K562 (cell line): ENCODE data around the gene VDR. TPM values are rescaled to one million over a fixed set of nuclear protein-coding genes. Genes with fewer than 3 reads are reported as not detected.

Source experiments
- BACH1 ChIP-seq: fragments of 200-800 bp; sonication (Bioruptor generic); IDR thresholded peaks from 2 replicates; pipeline ENCODE4 v1.6.1; 2016; ENCODE audit warnings: missing genetic modification characterization, missing compliant biosample characterization
- CBX5 ChIP-seq: IDR thresholded peaks from 2 replicates; pipeline ENCODE4 v1.6.1; 2014; ENCODE audit warnings: low read depth, borderline replicate concordance
- DMBX1 ChIP-seq: fragments of 250-450 bp; sonication (Bioruptor Pico); IDR thresholded peaks from 2 replicates; pipeline ENCODE4 v1.8.0; 2022; ENCODE audit warnings: inconsistent platforms, mild to moderate bottlenecking, moderate library complexity, borderline replicate concordance
- GATAD2A ChIP-seq: fragments of 450-650 bp; IDR thresholded peaks from 2 replicates; pipeline ENCODE4 v1.6.1; 2017
- GTF2E2 ChIP-seq: fragments of 200-800 bp; sonication (Bioruptor generic); IDR thresholded peaks from 2 replicates; pipeline ENCODE4 v1.6.1; 2016; ENCODE audit warnings: missing genetic modification characterization, missing compliant biosample characterization
- HNRNPK ChIP-seq: fragments of 200-400 bp; formaldehyde crosslinking; IDR thresholded peaks from one replicate; pipeline ENCODE4 v1.6.1; 2018; ENCODE audit warnings: mild to moderate bottlenecking, low read depth, low read length; ENCODE audit not compliant: poor library complexity, severe bottlenecking
- L3MBTL2 ChIP-seq: fragments of 450-650 bp; IDR thresholded peaks from 2 replicates; pipeline ENCODE4 v1.6.1; 2016; ENCODE audit warnings: mild to moderate bottlenecking, moderate library complexity
- NFE2L1 ChIP-seq: fragments of 450-650 bp; IDR thresholded peaks from 2 replicates; pipeline ENCODE4 v1.6.1; 2016; ENCODE audit warnings: missing genetic modification characterization, low read depth, mild to moderate bottlenecking, missing compliant biosample characterization, moderate library complexity, borderline replicate concordance
- NFRKB ChIP-seq: fragments of 450-650 bp; IDR thresholded peaks from 2 replicates; pipeline ENCODE4 v1.6.1; 2016; ENCODE audit warnings: low read depth
- POLR2B ChIP-seq: fragments of 450-650 bp; IDR thresholded peaks from 2 replicates; pipeline ENCODE4 v1.6.1; 2018; ENCODE audit warnings: low read depth; ENCODE audit not compliant: partially characterized antibody
- PTRF ChIP-seq: fragments of 450-650 bp; IDR thresholded peaks from 2 replicates; pipeline ENCODE4 v1.6.1; 2016; ENCODE audit warnings: mild to moderate bottlenecking, missing genetic modification characterization, missing compliant biosample characterization
- RBFOX2 ChIP-seq: fragments of 200-400 bp; formaldehyde crosslinking; IDR thresholded peaks from 2 replicates; pipeline ENCODE4 v1.6.1; 2017; ENCODE audit warnings: low read depth, mild to moderate bottlenecking, low read length, moderate library complexity
- RNF2 ChIP-seq: sonication (generic); IDR thresholded peaks from 2 replicates; pipeline ENCODE4 v1.6.1; 2016
- SMARCB1 ChIP-seq: IDR thresholded peaks from 2 replicates; pipeline ENCODE4 v1.6.1; 2011; ENCODE audit warnings: improper control_type of control experiment, low read depth; ENCODE audit not compliant: insufficient read length
- TCFL5 ChIP-seq: fragments of 250-450 bp; sonication (Bioruptor Pico); conservative IDR thresholded peaks from 2 replicates; pipeline ENCODE4 v1.6.1; 2021; ENCODE audit warnings: mild to moderate bottlenecking, moderate library complexity, matching md5 sums
- polyA plus RNA-seq, 8 experiments: library from polyadenylated mRNA; depleted of rRNA in 4 of 8; stranded (reverse) in 5 of 8; unstranded in 3 of 8; fragments of >200 nt; fragmentation: Nextera tagmentation in 2 of 8; fragmentation: Illumina TruSeq in 1 of 8; extraction: Ambion mirVana in 2 of 8; extraction: Trizol in 1 of 8; gene quantifications; 2 replicates each; pipeline versions ENCODE4 v1.2.1 to v1.2.3, GENCODE V29; 2011 to 2014; ENCODE audit warnings: inconsistent platforms in 1 of 8, missing spikeins in 1 of 8
- total RNA-seq, 7 experiments: library from RNA; depleted of rRNA in 6 of 7; stranded (reverse); fragments of >200 nt in 6 of 7; fragmentation: Illumina TruSeq in 2 of 7; extraction: Trizol in 2 of 7; gene quantifications; 2 replicates each; pipeline versions ENCODE4 v1.2.1 to v1.2.3, GENCODE V29; 2011 to 2021; ENCODE audit warnings: low replicate concordance in 1 of 7
- TF ChIP-seq, protein P1 (sequence below): sonication (generic); formaldehyde crosslinking; IDR thresholded peaks from 2 replicates; pipeline ENCODE4 v1.8.0; 2023; ENCODE audit warnings: mild to moderate bottlenecking, missing genetic modification reagents
- TF ChIP-seq, protein P2 (sequence below): fragments of 450-650 bp; IDR thresholded peaks from 2 replicates; pipeline ENCODE4 v1.6.1; 2016; ENCODE audit warnings: low read depth, mild to moderate bottlenecking, moderate library complexity
- TF ChIP-seq, protein P3 (sequence below), 2 experiments: IDR thresholded peaks; 2 replicates each; pipeline ENCODE4 v1.6.1; 2011; ENCODE audit warnings: borderline replicate concordance in 1 of 2, control low read depth in 1 of 2, low read depth in 1 of 2, low read length in 1 of 2, mild to moderate bottlenecking in 1 of 2, mixed read lengths in 1 of 2, moderate library complexity in 1 of 2; ENCODE audit not compliant: insufficient read depth in 1 of 2, insufficient read length in 1 of 2, poor library complexity in 1 of 2, severe bottlenecking in 1 of 2; ENCODE audit errors: extremely low read depth in 1 of 2
- TF ChIP-seq, protein P4 (sequence below): fragments of 250-450 bp; sonication (Bioruptor Pico); IDR thresholded peaks from 2 replicates; pipeline ENCODE4 v1.5.0; 2021
- TF ChIP-seq, protein P5 (sequence below): sonication (generic); formaldehyde crosslinking; IDR thresholded peaks from 2 replicates; pipeline ENCODE4 v1.4.0; 2020; ENCODE audit warnings: mild to moderate bottlenecking, missing genetic modification reagents

Gene VDR
- total and polyA plus RNA-seq, 9 of the 15 experiments (the other 6 are each of a cell fraction or from before 2014, with no cell fraction given) = 0.61 to 4.8 (median 2.0) TPM

DNA sequence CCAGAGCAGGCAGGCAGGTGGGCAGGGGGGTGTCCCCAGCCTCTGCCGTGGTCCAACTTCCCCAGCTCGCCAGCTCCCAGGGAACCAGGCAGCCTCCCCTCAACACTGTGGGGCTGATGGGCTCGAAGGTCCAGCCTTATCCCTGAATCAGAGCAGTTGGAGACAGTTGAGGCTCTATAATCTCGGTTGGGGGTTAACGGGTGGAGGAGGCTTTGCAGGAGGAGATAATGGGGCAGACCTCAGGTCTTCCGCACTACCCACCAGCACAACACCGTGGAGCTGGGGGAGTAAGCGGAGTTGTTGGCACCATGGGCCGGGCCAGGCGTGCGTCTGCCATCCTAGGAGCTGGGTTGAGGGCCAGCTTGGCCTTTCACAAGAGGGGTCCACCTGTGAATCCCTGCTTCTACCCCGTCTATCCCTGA lies 71.2 kb downstream of the VDR start (continued):
- TF ChIP-seq, protein P1, sequence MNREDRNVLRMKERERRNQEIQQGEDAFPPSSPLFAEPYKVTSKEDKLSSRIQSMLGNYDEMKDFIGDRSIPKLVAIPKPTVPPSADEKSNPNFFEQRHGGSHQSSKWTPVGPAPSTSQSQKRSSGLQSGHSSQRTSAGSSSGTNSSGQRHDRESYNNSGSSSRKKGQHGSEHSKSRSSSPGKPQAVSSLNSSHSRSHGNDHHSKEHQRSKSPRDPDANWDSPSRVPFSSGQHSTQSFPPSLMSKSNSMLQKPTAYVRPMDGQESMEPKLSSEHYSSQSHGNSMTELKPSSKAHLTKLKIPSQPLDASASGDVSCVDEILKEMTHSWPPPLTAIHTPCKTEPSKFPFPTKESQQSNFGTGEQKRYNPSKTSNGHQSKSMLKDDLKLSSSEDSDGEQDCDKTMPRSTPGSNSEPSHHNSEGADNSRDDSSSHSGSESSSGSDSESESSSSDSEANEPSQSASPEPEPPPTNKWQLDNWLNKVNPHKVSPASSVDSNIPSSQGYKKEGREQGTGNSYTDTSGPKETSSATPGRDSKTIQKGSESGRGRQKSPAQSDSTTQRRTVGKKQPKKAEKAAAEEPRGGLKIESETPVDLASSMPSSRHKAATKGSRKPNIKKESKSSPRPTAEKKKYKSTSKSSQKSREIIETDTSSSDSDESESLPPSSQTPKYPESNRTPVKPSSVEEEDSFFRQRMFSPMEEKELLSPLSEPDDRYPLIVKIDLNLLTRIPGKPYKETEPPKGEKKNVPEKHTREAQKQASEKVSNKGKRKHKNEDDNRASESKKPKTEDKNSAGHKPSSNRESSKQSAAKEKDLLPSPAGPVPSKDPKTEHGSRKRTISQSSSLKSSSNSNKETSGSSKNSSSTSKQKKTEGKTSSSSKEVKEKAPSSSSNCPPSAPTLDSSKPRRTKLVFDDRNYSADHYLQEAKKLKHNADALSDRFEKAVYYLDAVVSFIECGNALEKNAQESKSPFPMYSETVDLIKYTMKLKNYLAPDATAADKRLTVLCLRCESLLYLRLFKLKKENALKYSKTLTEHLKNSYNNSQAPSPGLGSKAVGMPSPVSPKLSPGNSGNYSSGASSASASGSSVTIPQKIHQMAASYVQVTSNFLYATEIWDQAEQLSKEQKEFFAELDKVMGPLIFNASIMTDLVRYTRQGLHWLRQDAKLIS (CRISPR knock-in tag) = 0 out of 2 replicates have a peak, but pooled peaks have one; percentile 7
- TF ChIP-seq TCFL5 (no peak), HNRNPK (no peak), RBFOX2 (peak; percentile 52), L3MBTL2 (no peak), BACH1 (no peak), NFRKB (no peak), DMBX1 (CRISPR knock-in tag) (peak; percentile 23; the same call in 1 of the 2 replicates), CBX5 (0 out of 2 replicates have a peak, but pooled peaks have one; percentile 21), SMARCB1 (no peak), PTRF (tag) (no peak), GATAD2A (0 out of 2 replicates have a peak, but pooled peaks have one; percentile 27), NFE2L1 (tag) (no peak), GTF2E2 (tag) (no peak), POLR2B (no peak), RNF2 (peak; percentile 90; the same call in 1 of the 2 replicates)
- TF ChIP-seq, protein P2, sequence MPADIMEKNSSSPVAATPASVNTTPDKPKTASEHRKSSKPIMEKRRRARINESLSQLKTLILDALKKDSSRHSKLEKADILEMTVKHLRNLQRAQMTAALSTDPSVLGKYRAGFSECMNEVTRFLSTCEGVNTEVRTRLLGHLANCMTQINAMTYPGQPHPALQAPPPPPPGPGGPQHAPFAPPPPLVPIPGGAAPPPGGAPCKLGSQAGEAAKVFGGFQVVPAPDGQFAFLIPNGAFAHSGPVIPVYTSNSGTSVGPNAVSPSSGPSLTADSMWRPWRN = peak; percentile 29; the same call in 1 of the 2 replicates
- TF ChIP-seq, protein P3, sequence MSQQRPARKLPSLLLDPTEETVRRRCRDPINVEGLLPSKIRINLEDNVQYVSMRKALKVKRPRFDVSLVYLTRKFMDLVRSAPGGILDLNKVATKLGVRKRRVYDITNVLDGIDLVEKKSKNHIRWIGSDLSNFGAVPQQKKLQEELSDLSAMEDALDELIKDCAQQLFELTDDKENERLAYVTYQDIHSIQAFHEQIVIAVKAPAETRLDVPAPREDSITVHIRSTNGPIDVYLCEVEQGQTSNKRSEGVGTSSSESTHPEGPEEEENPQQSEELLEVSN (IDR thresholded peaks at IDR 0.05; ENCODE audit: borderline replicate concordance in 1 of 2, extremely low read depth in 1 of 2, insufficient read depth in 1 of 2, insufficient read length in 1 of 2, low read depth in 1 of 2, low read length in 1 of 2, poor library complexity in 1 of 2, severe bottlenecking in 1 of 2) = peak in 1 of 2 experiments; percentile 19
- TF ChIP-seq, protein P4, sequence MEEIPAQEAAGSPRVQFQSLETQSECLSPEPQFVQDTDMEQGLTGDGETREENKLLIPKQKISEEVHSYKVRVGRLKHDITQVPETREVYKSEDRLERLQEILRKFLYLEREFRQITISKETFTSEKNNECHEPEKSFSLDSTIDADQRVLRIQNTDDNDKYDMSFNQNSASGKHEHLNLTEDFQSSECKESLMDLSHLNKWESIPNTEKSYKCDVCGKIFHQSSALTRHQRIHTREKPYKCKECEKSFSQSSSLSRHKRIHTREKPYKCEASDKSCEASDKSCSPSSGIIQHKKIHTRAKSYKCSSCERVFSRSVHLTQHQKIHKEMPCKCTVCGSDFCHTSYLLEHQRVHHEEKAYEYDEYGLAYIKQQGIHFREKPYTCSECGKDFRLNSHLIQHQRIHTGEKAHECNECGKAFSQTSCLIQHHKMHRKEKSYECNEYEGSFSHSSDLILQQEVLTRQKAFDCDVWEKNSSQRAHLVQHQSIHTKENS (CRISPR knock-in tag) = no peak
- TF ChIP-seq, protein P5, sequence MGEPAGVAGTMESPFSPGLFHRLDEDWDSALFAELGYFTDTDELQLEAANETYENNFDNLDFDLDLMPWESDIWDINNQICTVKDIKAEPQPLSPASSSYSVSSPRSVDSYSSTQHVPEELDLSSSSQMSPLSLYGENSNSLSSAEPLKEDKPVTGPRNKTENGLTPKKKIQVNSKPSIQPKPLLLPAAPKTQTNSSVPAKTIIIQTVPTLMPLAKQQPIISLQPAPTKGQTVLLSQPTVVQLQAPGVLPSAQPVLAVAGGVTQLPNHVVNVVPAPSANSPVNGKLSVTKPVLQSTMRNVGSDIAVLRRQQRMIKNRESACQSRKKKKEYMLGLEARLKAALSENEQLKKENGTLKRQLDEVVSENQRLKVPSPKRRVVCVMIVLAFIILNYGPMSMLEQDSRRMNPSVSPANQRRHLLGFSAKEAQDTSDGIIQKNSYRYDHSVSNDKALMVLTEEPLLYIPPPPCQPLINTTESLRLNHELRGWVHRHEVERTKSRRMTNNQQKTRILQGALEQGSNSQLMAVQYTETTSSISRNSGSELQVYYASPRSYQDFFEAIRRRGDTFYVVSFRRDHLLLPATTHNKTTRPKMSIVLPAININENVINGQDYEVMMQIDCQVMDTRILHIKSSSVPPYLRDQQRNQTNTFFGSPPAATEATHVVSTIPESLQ (CRISPR knock-in tag) = peak; percentile 36; the same call in 1 of the 2 replicates
